GM12878 (cell line): ENCODE measurements around the gene ANKRD60. TPM values are rescaled to one million over a fixed set of nuclear protein-coding genes. Genes with fewer than 3 reads are reported as not detected.

ENCODE experiments used
- ATAC-seq: fragments of 200-7000 bp; cut with Tn5 transposase; 3 replicates; pipeline ENCODE4 v1.9.1; 2020; ENCODE audit warnings: mild to moderate bottlenecking, moderate library complexity
- BruUV-seq: library from RNA; stranded (reverse); fragments of 400-500 nt; replicated peaks from 2 replicates; lab custom pipeline; 2021; lab: Mats Ljungman, UMichigan
- CTCF ChIA-PET: fragments of 300-600 bp; sonication (Branson Sonifier 250); formaldehyde crosslinking; extraction: SDS; loops from one replicate; lab custom pipeline; 2021; ENCODE audit warnings: inconsistent platforms; lab: Yijun Ruan, JAX
- POLR2A ChIA-PET: fragments of 350-600 bp; formaldehyde crosslinking; extraction: SDS; loops from one replicate; lab custom pipeline; 2021; ENCODE audit warnings: inconsistent platforms; lab: Charles Lee
- RAD21 ChIA-PET: fragments of 300-600 bp; sonication (Branson Sonifier 250); formaldehyde crosslinking; loops from one replicate; lab custom pipeline; 2023; ENCODE audit warnings: antibody characterized with exemption; ENCODE audit not compliant: unreplicated experiment; lab: Charles Lee
- SMC1A ChIA-PET: fragments of 300-600 bp; sonication (Branson Sonifier 250); formaldehyde crosslinking; loops from one replicate; lab custom pipeline; 2023; ENCODE audit not compliant: unreplicated experiment, uncharacterized antibody; lab: Charles Lee
- DNase-seq: peaks from one replicate; pipeline ENCODE4 v3.0.0-alpha.2; 2011; ENCODE audit warnings: low read depth, low spot score
- FAIRE-seq: peaks from 3 replicates; lab custom pipeline; 2011; peaks lifted over from hg19 to GRCh38; lab: Jason Lieb, UNC
- H2AFZ ChIP-seq: 2 replicates; pipeline ENCODE4 v1.6.0; 2011; ENCODE audit warnings: low read depth, low read length, control low read depth; ENCODE audit not compliant: control insufficient read depth
- H3K27ac ChIP-seq: 2 replicates; pipeline ENCODE4 v1.5.1; 2011; ENCODE audit warnings: control low read depth; ENCODE audit not compliant: control insufficient read depth, insufficient read depth
- H3K27me3 ChIP-seq, 2 experiments: replicated peaks in 1 of 2; 2 replicates each; pipeline versions ENCODE4 v1.6.0 to v1.6.1; 2011; ENCODE audit warnings: low read length in 1 of 2; ENCODE audit not compliant: control insufficient read depth in 2 of 2, insufficient read depth in 2 of 2
- H3K36me3 ChIP-seq, 2 experiments: 2 replicates each; pipeline ENCODE4 v1.5.1; 2011; ENCODE audit warnings: low read length in 1 of 2; ENCODE audit not compliant: control insufficient read depth in 2 of 2, insufficient read depth in 2 of 2
- H3K4me1 ChIP-seq: 2 replicates; pipeline ENCODE4 v1.6.1; 2011; ENCODE audit warnings: mild to moderate bottlenecking, low read length, moderate library complexity, mixed read lengths; ENCODE audit not compliant: control insufficient read depth, insufficient read depth
- H3K4me2 ChIP-seq: 2 replicates; pipeline ENCODE4 v1.6.0; 2011; ENCODE audit warnings: control low read depth; ENCODE audit not compliant: control insufficient read depth, insufficient read depth
- H3K4me3 ChIP-seq: fragments of 200-600 bp; sonication (generic); 2 replicates; pipeline ENCODE4 v1.5.1; 2016
- H3K79me2 ChIP-seq: 2 replicates; pipeline ENCODE4 v1.6.0; 2011; ENCODE audit warnings: low read length; ENCODE audit not compliant: control insufficient read depth, insufficient read depth
- H3K9ac ChIP-seq: 2 replicates; pipeline ENCODE4 v1.8.0; 2011; ENCODE audit warnings: low read length, control low read depth, mixed read lengths; ENCODE audit not compliant: control insufficient read depth, insufficient read depth
- H3K9me3 ChIP-seq: replicated peaks from 3 replicates; pipeline ENCODE4 v1.5.1; 2011; ENCODE audit warnings: mild to moderate bottlenecking, low read length; ENCODE audit not compliant: control insufficient read depth, insufficient read depth
- H4K20me1 ChIP-seq: 2 replicates; pipeline ENCODE4 v1.6.0; 2011; ENCODE audit not compliant: control insufficient read depth, insufficient read depth
- LARP7 ChIP-seq: fragments of 450-650 bp; IDR thresholded peaks from 2 replicates; pipeline ENCODE4 v1.6.1; 2017; ENCODE audit warnings: mild to moderate bottlenecking
- POLR2A ChIP-seq: IDR thresholded peaks from 2 replicates; pipeline ENCODE4 v1.6.1; 2011; ENCODE audit warnings: low read depth, mild to moderate bottlenecking, low read length
- REST ChIP-seq: IDR thresholded peaks from 2 replicates; pipeline ENCODE4 v1.6.1; 2012; ENCODE audit warnings: mild to moderate bottlenecking, low read depth, low read length
- WGBS: methylation state at CpG from one replicate; pipeline ENCODE4 v1.1.6; 2016; ENCODE audit warnings: low lambda C conversion rate; ENCODE audit not compliant: insufficient replicate concordance, insufficient coverage; ENCODE audit errors: missing lambda C conversion rate; 5-methylcytosine and 5-hydroxymethylcytosine counted together
- in situ Hi-C: fragments of 300-500 bp; cut with MboI; formaldehyde crosslinking; loops from 9 replicates; pipeline ENCODE4 v1.14.3; 2018; ENCODE audit warnings: mixed read lengths
- intact Hi-C: fragments of 100-400 bp; cut with micrococcal nuclease; formaldehyde crosslinking; loops from one replicate; pipeline ENCODE4 v1.14.2; 2022; ENCODE audit not compliant: unreplicated experiment
- polyA plus RNA-seq, 11 experiments: library from polyadenylated mRNA; depleted of rRNA in 4 of 11; unstranded in 6 of 11; stranded (reverse) in 5 of 11; fragments of >200 nt; fragmentation: Nextera tagmentation in 4 of 11; fragmentation: Illumina TruSeq in 1 of 11; extraction: Ambion mirVana in 4 of 11; extraction: Trizol in 1 of 11; gene quantifications; 1 replicate in 1 of 11; 2 replicates in 10 of 11; pipeline versions ENCODE4 v1.2.1 to v1.2.3, GENCODE V29; 2011 to 2016; ENCODE audit warnings: inconsistent platforms in 2 of 11, missing spikeins in 2 of 11, low read depth in 1 of 11
- total RNA-seq, 4 experiments: library from RNA; depleted of rRNA in 3 of 4; stranded (reverse); fragments of >200 nt in 3 of 4; fragmentation: Illumina TruSeq in 1 of 4; extraction: Trizol in 1 of 4; gene quantifications; 2 replicates each; pipeline versions ENCODE4 v1.2.1 to v1.2.3, GENCODE V29; 2013 to 2021

ANKRD60 gene
- total and polyA plus RNA-seq, 10 of the 15 experiments (the other 5 are each of a cell fraction or from before 2014, with no cell fraction given), result not detected

- Histone ChIP-seq H3K4me3 (no peak overlapping the region), H3K4me2 (no peak overlapping the region), H3K9me3 (no peaks in the 10 kb centered on the region), H3K27ac (no peak overlapping the region), H4K20me1 (no peaks in the 10 kb centered on the region), H3K36me3 (no peaks in the 10 kb centered on the region; a peak in 1 of 4 replicates), H3K27me3 (peaks cover 8 to 15% of the 10 kb centered on the region in 2 experiments), H3K4me1 (no peaks in the 10 kb centered on the region), H2AFZ (no peak overlapping the region), H3K79me2 (no peaks in the 10 kb centered on the region), H3K9ac (no peak overlapping the region)
- POLR2A ChIA-PET, result no interaction called here
- ATAC-seq (no peak), DNase-seq (no peak), FAIRE-seq (no peak)
- BruUV-seq, result no TSS peak
- 27% methylated on average over 16 of the region's 29 CpGs for WGBS
- RAD21 ChIA-PET, result no interaction called here
- SMC1A ChIA-PET, result no interaction called here
- in situ Hi-C loops, result loop anchor here (25.0 kb wide), 1 partner anchor 459 kb away; the partner anchor contains the start of gene NPEPL1
- TF ChIP-seq LARP7 (no peak), POLR2A (no peak), REST (no peak)
- CTCF ChIA-PET, result no interaction called here
- intact Hi-C loops, result no loop called here
Measured at GRCh38 chr20:58228103-58228483, 360 bp downstream of the ANKRD60 start.
